A549 (cell line): Measurements from ENCODE around the gene CRYGN. TPM values are rescaled to one million over a fixed set of nuclear protein-coding genes. Genes with fewer than 3 reads are reported as not detected.

Experiments
- ATAC-seq, 2 experiments: fragments of 200-7000 bp in 1 of 2; fragments of >200 bp in 1 of 2; cut with Nextera tagmentation in 1 of 2; cut with Tn5 transposase in 1 of 2; 3 replicates each; pipeline versions ENCODE4 v1.8.0 to v1.9.1; 2018 to 2020; ENCODE audit warnings: mild to moderate bottlenecking in 1 of 2, moderate library complexity in 1 of 2
- CTCF ChIA-PET: fragments of 300-600 bp; sonication (Branson Sonifier 250); formaldehyde crosslinking; extraction: SDS; loops from one replicate; lab custom pipeline; 2021; ENCODE audit warnings: antibody characterized with exemption, inconsistent platforms; lab: Yijun Ruan, JAX
- POLR2A ChIA-PET: fragments of 350-600 bp; formaldehyde crosslinking; extraction: SDS; loops from one replicate; lab custom pipeline; 2021; ENCODE audit warnings: antibody characterized with exemption, inconsistent platforms; lab: Yijun Ruan, JAX
- DNase-seq, 2 experiments: peaks; one replicate each; pipeline versions ENCODE4 v3.0.0 to v3.0.0-alpha.2; 2011 to 2016; ENCODE audit warnings: low read depth in 1 of 2, low spot score in 1 of 2
- FAIRE-seq: peaks from 2 replicates; lab custom pipeline; 2011; peaks lifted over from hg19 to GRCh38; lab: Jason Lieb, UNC
- H3K27ac ChIP-seq, 2 experiments: fragments of >200 bp; sonication (Bioruptor Twin); formaldehyde crosslinking; 3 replicates each; pipeline ENCODE4 v1.5.1; 2016 to 2017
- H3K4me1 ChIP-seq: fragments of >200 bp; sonication (Bioruptor Twin); formaldehyde crosslinking; 3 replicates; pipeline ENCODE4 v1.6.1; 2016
- H3K4me2 ChIP-seq: fragments of >200 bp; sonication (Bioruptor Twin); formaldehyde crosslinking; 3 replicates; pipeline ENCODE4 v1.6.1; 2016
- H3K4me3 ChIP-seq: fragments of >200 bp; sonication (Bioruptor Twin); formaldehyde crosslinking; 3 replicates; pipeline ENCODE4 v1.5.1; 2016
- H3K9me3 ChIP-seq: fragments of >200 bp; sonication (Bioruptor Twin); formaldehyde crosslinking; 3 replicates; pipeline ENCODE4 v1.6.1; 2016
- BHLHE40 ChIP-seq: IDR thresholded peaks from 2 replicates; pipeline ENCODE4 v1.6.1; 2012; ENCODE audit warnings: low read depth, low read length, inconsistent platforms
- CBX2 ChIP-seq: fragments of 200-600 bp; sonication (generic); IDR thresholded peaks from 2 replicates; pipeline ENCODE4 v1.6.1; 2016; ENCODE audit warnings: low read depth, mild to moderate bottlenecking, borderline replicate concordance
- CHD2 ChIP-seq: fragments of 150-350 bp; IDR thresholded peaks from 2 replicates; pipeline ENCODE4 v1.6.1; 2014; ENCODE audit warnings: low read length; ENCODE audit not compliant: partially characterized antibody
- EHF ChIP-seq: fragments of 250-450 bp; sonication (Bioruptor Pico); IDR thresholded peaks from 2 replicates; pipeline ENCODE4 v1.5.0; 2020; ENCODE audit warnings: mild to moderate bottlenecking
- EHMT2 ChIP-seq: fragments of 200-600 bp; sonication (generic); IDR thresholded peaks from 2 replicates; pipeline ENCODE4 v1.6.1; 2016; ENCODE audit warnings: antibody characterized with exemption, low read depth, mild to moderate bottlenecking, moderate library complexity
- EP300 ChIP-seq, 2 experiments: fragments of >200 bp; sonication (Bioruptor Twin); formaldehyde crosslinking; IDR thresholded peaks; 2 replicates in 1 of 2; 3 replicates in 1 of 2; pipeline ENCODE4 v1.6.1; 2016 to 2017
- GATA3 ChIP-seq: IDR thresholded peaks from 2 replicates; pipeline ENCODE4 v1.6.1; 2012; ENCODE audit warnings: borderline replicate concordance
- HEYL ChIP-seq: fragments of 250-450 bp; sonication (Bioruptor Pico); IDR thresholded peaks from 2 replicates; pipeline ENCODE4 v1.8.0; 2021; ENCODE audit warnings: mild to moderate bottlenecking, moderate library complexity
- HOXA7 ChIP-seq: fragments of 250-450 bp; sonication (Bioruptor Pico); IDR thresholded peaks from 2 replicates; pipeline ENCODE4 v1.5.0; 2020; ENCODE audit warnings: mild to moderate bottlenecking, moderate library complexity
- NR3C1 ChIP-seq: fragments of >200 bp; sonication (Bioruptor Twin); formaldehyde crosslinking; IDR thresholded peaks from 3 replicates; pipeline ENCODE4 v1.6.1; 2017
- POLR2AphosphoS2 ChIP-seq: conservative IDR thresholded peaks from 2 replicates; pipeline ENCODE4 v1.6.1; 2012; ENCODE audit warnings: low read length, improper control_type of control experiment, inconsistent platforms
- RARB ChIP-seq: fragments of 250-450 bp; sonication (Bioruptor Pico); IDR thresholded peaks from 2 replicates; pipeline ENCODE4 v1.8.0; 2021; ENCODE audit warnings: mild to moderate bottlenecking, moderate library complexity
- RFX5 ChIP-seq: fragments of 450-650 bp; IDR thresholded peaks from 2 replicates; pipeline ENCODE4 v1.7.1; 2014; ENCODE audit warnings: antibody characterized with exemption, mild to moderate bottlenecking, moderate library complexity
- RNF2 ChIP-seq: fragments of 200-600 bp; sonication (generic); IDR thresholded peaks from 2 replicates; pipeline ENCODE4 v1.6.1; 2016; ENCODE audit warnings: low read depth, mild to moderate bottlenecking, antibody characterized with exemption, moderate library complexity, borderline replicate concordance
- SMC3 ChIP-seq: fragments of >200 bp; sonication (Bioruptor Twin); formaldehyde crosslinking; IDR thresholded peaks from 3 replicates; pipeline ENCODE4 v1.6.1; 2018; ENCODE audit warnings: inconsistent platforms
- USF2 ChIP-seq: fragments of 450-650 bp; IDR thresholded peaks from 2 replicates; pipeline ENCODE4 v1.6.1; 2014; ENCODE audit warnings: antibody characterized with exemption
- ZC3H11A ChIP-seq: fragments of 450-650 bp; IDR thresholded peaks from 2 replicates; pipeline ENCODE4 v1.6.1; 2014; ENCODE audit warnings: antibody characterized with exemption, mild to moderate bottlenecking
- ZNF302 ChIP-seq: fragments of 250-450 bp; sonication (Bioruptor Pico); IDR thresholded peaks from 2 replicates; pipeline ENCODE4 v1.9.0; 2021; ENCODE audit warnings: inconsistent platforms, mild to moderate bottlenecking, moderate library complexity
- ZSCAN20 ChIP-seq: fragments of 250-450 bp; sonication (Bioruptor Pico); IDR thresholded peaks from 2 replicates; pipeline ENCODE4 v1.8.0; 2022; ENCODE audit warnings: mild to moderate bottlenecking, moderate library complexity
- WGBS: methylation state at CpG from one replicate; pipeline ENCODE4 v1.1.6; 2017; ENCODE audit errors: missing lambda C conversion rate; 5-methylcytosine and 5-hydroxymethylcytosine counted together
- polyA plus RNA-seq, 4 experiments: library from polyadenylated mRNA; depleted of rRNA in 3 of 4; stranded (reverse); fragments of >200 nt; fragmentation: RNase III in 1 of 4; extraction: RNeasy Plus Mini Kit Qiagen cat#74134 plus additional on column Dnase treatment in 1 of 4; gene quantifications; 2 replicates in 3 of 4; 3 replicates in 1 of 4; pipeline ENCODE4 v1.2.3, GENCODE V29; 2011 to 2017
- TF ChIP-seq, protein P1 (sequence below): fragments of 200-600 bp; sonication (generic); IDR thresholded peaks from 2 replicates; pipeline ENCODE4 v1.6.1; 2016; ENCODE audit warnings: antibody characterized with exemption, mild to moderate bottlenecking, moderate library complexity
- TF ChIP-seq, protein P2 (sequence below): IDR thresholded peaks from 2 replicates; pipeline ENCODE4 v1.6.1; 2012
- TF ChIP-seq, protein P3 (sequence below): IDR thresholded peaks from 2 replicates; pipeline ENCODE4 v1.6.1; 2012

Gene CRYGN
- polyA plus RNA-seq, 2 of the 4 experiments (the other 2 are of a cell fraction) = not detected

- TF ChIP-seq, protein P1, sequence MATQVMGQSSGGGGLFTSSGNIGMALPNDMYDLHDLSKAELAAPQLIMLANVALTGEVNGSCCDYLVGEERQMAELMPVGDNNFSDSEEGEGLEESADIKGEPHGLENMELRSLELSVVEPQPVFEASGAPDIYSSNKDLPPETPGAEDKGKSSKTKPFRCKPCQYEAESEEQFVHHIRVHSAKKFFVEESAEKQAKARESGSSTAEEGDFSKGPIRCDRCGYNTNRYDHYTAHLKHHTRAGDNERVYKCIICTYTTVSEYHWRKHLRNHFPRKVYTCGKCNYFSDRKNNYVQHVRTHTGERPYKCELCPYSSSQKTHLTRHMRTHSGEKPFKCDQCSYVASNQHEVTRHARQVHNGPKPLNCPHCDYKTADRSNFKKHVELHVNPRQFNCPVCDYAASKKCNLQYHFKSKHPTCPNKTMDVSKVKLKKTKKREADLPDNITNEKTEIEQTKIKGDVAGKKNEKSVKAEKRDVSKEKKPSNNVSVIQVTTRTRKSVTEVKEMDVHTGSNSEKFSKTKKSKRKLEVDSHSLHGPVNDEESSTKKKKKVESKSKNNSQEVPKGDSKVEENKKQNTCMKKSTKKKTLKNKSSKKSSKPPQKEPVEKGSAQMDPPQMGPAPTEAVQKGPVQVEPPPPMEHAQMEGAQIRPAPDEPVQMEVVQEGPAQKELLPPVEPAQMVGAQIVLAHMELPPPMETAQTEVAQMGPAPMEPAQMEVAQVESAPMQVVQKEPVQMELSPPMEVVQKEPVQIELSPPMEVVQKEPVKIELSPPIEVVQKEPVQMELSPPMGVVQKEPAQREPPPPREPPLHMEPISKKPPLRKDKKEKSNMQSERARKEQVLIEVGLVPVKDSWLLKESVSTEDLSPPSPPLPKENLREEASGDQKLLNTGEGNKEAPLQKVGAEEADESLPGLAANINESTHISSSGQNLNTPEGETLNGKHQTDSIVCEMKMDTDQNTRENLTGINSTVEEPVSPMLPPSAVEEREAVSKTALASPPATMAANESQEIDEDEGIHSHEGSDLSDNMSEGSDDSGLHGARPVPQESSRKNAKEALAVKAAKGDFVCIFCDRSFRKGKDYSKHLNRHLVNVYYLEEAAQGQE = no peak
- no peak for TF ChIP-seq RARB
- TF ChIP-seq, protein P2, sequence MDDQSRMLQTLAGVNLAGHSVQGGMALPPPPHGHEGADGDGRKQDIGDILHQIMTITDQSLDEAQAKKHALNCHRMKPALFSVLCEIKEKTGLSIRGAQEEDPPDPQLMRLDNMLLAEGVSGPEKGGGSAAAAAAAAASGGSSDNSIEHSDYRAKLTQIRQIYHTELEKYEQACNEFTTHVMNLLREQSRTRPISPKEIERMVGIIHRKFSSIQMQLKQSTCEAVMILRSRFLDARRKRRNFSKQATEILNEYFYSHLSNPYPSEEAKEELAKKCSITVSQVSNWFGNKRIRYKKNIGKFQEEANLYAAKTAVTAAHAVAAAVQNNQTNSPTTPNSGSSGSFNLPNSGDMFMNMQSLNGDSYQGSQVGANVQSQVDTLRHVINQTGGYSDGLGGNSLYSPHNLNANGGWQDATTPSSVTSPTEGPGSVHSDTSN = no peak
- TF ChIP-seq, protein P3, sequence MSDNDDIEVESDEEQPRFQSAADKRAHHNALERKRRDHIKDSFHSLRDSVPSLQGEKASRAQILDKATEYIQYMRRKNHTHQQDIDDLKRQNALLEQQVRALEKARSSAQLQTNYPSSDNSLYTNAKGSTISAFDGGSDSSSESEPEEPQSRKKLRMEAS = no peak
- no peak for TF ChIP-seq USF2
- no peak for TF ChIP-seq EHF (CRISPR knock-in tag)
Observed at GRCh38 chr7:151451626-151452571, 12.0 kb upstream of the CRYGN start (continued).

DNA sequence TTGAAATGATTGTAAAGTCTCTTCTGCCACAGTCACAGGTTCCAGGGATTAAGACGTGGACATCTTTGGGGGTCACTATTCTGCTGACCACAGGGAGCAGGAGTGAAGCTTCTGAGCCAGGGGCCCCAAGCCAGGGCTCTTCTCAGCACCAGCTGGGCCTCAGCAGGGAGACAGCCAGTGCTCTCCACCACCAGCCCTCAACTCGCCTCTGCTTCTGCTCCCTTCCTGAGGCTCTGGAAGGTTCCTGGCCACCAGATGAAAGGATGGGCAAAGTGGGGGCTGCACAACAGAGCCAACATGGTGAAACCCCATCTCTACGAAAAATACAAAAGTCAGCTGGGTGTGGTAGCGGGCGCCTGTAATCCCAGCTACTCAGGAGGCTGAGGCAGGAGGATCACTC, 11.2 kb upstream of the CRYGN start:
- FAIRE-seq (no peak), ATAC-seq (no peak), DNase-seq (no peak)
- ChIA-PET CTCF (interaction anchor here (1.5 to 16.5 kb wide), 3 partner anchors 14 to 136 kb away, joined by 4 to 438 read pairs (median 73); partner anchors contain the start of gene CRYGN), POLR2A (no interaction called here)
- no peak overlapping the region for H3K4me3 ChIP-seq
- TF ChIP-seq, protein P1 = no peak
- TF ChIP-seq RNF2 = no peak
- no peak for TF ChIP-seq BHLHE40
- TF ChIP-seq CHD2 = no peak
- TF ChIP-seq ZC3H11A = no peak
- no peak for TF ChIP-seq GATA3
- TF ChIP-seq POLR2AphosphoS2 = no peak
- no peak for TF ChIP-seq ZNF302 (CRISPR knock-in tag)
- no peak for TF ChIP-seq RFX5
- TF ChIP-seq HOXA7 (CRISPR knock-in tag) = no peak
- TF ChIP-seq NR3C1 = no peak
- no peak for TF ChIP-seq CBX2
- TF ChIP-seq EP300 (IDR thresholded peaks at IDR 0.05) = no peak
- no peak for TF ChIP-seq HEYL (CRISPR knock-in tag)
- no peak for TF ChIP-seq SMC3
- no peak for TF ChIP-seq EHMT2
- TF ChIP-seq ZSCAN20 (CRISPR knock-in tag) = no peak
- no peak overlapping the region for H3K4me2 ChIP-seq
- H3K27ac ChIP-seq = peak overlapping the region in 1 of 2 experiments; percentile 32; a peak in 1 of 6 replicates
- WGBS = 83% methylated on average over 4 of the region's 5 CpGs
- H3K9me3 ChIP-seq = no peaks in the 10 kb centered on the region
- H3K4me1 ChIP-seq = peaks cover 11% of the 10 kb centered on the region; the same call in 2 of the 3 replicates
